Activated CD8-positive, alpha-beta memory T cell treated with anti-CD3 and anti-CD28 coated beads, Interleukin-2, amount 10 ng/mL, durations not matched to agents 7 days and 5 days (primary cell): Measurements from ENCODE around the gene GMPS. TPM values are rescaled to one million over a fixed set of nuclear protein-coding genes. Genes with fewer than 3 reads are reported as not detected.
"Not testable (repeated sequence)": the region's sequence is repeated elsewhere in the genome, so short reads cannot be mapped to it uniquely, and the experiment has no call there.

Experiments used
- ATAC-seq: fragments of 150-1000 bp; cut with Tn5 transposase; one replicate; pipeline ENCODE4 v1.10.0; 2021; ENCODE audit warnings: moderate library complexity
- CTCF ChIA-PET: fragments of 350-600 bp; sonication (Branson Sonifier 250); formaldehyde crosslinking; loops from one replicate; lab custom pipeline; 2021; ENCODE audit warnings: antibody characterized with exemption; lab: Charles Lee
- DNase-seq: peaks from one replicate; pipeline ENCODE4 v3.0.0-alpha.2; 2020
- H3K27ac Mint-ChIP-seq: one replicate; pipeline ENCODE4 v1.8.0; 2021; ENCODE audit warnings: mild to moderate bottlenecking, mixed read lengths
- H3K27me3 Mint-ChIP-seq: one replicate; pipeline ENCODE4 v1.8.0; 2021; ENCODE audit warnings: mixed read lengths
- H3K36me3 Mint-ChIP-seq: one replicate; pipeline ENCODE4 v1.8.0; 2021; ENCODE audit warnings: mild to moderate bottlenecking, mixed read lengths
- H3K4me1 Mint-ChIP-seq: one replicate; pipeline ENCODE4 v1.8.0; 2021; ENCODE audit warnings: mixed read lengths
- H3K4me3 Mint-ChIP-seq: one replicate; pipeline ENCODE4 v1.8.0; 2021; ENCODE audit warnings: mild to moderate bottlenecking, moderate library complexity, mixed read lengths
- H3K9me3 Mint-ChIP-seq: one replicate; pipeline ENCODE4 v1.8.0; 2022; ENCODE audit warnings: low read depth, mixed read lengths
- total RNA-seq, 2 experiments: library from RNA; stranded (reverse); gene quantifications; one replicate each; pipeline ENCODE4 v1.2.3, GENCODE V29; 2021

The GMPS gene
- total RNA-seq = 100 to 1,000 TPM in 1 of 2 experiments, 10 to 100 TPM in 1; 96.9 to 104 TPM

- peak within 1 kb of the TSS; percentile 93 for H3K4me3 Mint-ChIP-seq
Observed at GRCh38 chr3:155870133-155870944, at the start of gene GMPS. TSS of gene GMPS (plus strand) at chr3:155870650. CDS start at chr3:155870871, 221 bp downstream.

DNA sequence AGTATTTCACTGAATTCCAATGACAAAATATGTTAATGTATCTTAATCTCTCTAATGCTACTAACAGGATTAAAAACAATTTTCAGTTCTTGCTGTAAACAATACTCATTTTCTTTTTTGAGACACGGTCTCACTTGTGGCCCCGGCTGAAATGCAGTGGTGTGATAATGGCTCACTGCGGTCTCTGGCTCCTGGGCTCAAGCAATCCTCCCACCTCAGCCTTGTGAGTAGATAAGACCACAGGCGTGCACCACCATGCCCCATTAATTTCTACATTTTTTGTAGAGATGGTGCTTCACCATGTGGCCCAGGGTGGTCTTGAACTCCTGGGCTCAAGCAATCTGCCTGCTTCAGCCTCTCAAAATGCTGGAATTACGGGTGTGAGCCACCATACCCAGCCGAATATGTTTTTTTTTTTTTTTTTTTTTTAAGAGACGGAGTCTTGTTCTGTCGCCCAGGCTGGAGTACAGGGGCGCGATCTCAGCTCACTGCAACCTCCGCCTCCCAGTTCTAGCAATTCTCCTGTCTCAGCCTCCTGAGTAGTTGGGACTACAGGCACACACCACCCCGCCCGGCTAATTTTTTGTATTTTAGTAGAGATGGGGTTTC is 41.9 kb upstream of the GMPS start:
- not testable (repeated sequence) for DNase-seq, H3K27me3 Mint-ChIP-seq, H3K27ac Mint-ChIP-seq, H3K4me3 Mint-ChIP-seq, ATAC-seq, H3K4me1 Mint-ChIP-seq, H3K9me3 Mint-ChIP-seq
- CTCF ChIA-PET = interaction anchor here (1.1 kb wide), 1 partner anchor 23 kb away, joined by 6 read pairs; the partner anchor contains the start of gene C3orf33
- H3K36me3 Mint-ChIP-seq = peaks cover 15% of the 10 kb centered on the region

More at GRCh38 chr3:155870133-155870944, at the start of gene GMPS:
- ATAC-seq (peak; percentile 91), DNase-seq (peak; percentile 96)
- Mint-ChIP-seq H3K36me3 (peaks cover 4% of the 10 kb centered on the region), H3K4me1 (peaks cover 30% of the 10 kb centered on the region), H3K9me3 (no peaks in the 10 kb centered on the region), H3K27me3 (no peaks in the 10 kb centered on the region), H3K27ac (peak within 1 kb of the TSS; percentile 94)
- CTCF ChIA-PET = interaction anchor here (0.6 to 3.5 kb wide), 13 partner anchors 9 to 516 kb away, joined by 3 to 51 read pairs (median 3); partner anchors contain the start of genes C3orf33 and SLC33A1

GRCh38 chr3:155835341-155836071 is 34.9 kb upstream of the GMPS start:
- peaks cover 20% of the 10 kb centered on the region for H3K36me3 Mint-ChIP-seq
- peaks cover 2% of the 10 kb centered on the region for H3K9me3 Mint-ChIP-seq
- peaks cover 8% of the 10 kb centered on the region for H3K4me1 Mint-ChIP-seq
- no peak overlapping the region for H3K27ac Mint-ChIP-seq
- CTCF ChIA-PET = interaction anchor here (1.9 kb wide), 1 partner anchor 29 kb away, joined by 7 read pairs; the partner anchor contains the start of gene C3orf33
- H3K27me3 Mint-ChIP-seq = no peaks in the 10 kb centered on the region
- no peak for ATAC-seq
- no peak overlapping the region for H3K4me3 Mint-ChIP-seq
- no peak for DNase-seq

DNA sequence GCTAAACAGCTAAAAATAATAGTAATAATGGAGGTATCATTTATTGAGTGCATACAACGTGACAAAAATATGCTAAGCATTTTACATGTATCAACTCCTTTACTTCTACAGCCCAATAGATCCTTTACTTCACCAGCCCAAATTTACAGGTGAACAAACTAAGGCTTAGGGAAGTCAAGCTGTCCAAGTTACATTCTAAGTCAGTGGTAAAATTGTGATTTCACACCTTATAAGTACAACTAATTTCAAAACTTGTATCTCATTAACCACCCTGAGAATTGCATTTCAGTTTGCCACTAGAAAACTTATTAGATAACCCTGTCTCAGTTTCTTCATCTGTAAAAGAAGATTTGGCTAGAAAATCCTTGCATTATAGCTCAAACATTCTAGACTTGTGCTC is 26.9 kb upstream of the GMPS start:
- Mint-ChIP-seq H3K36me3 (peaks cover 16% of the 10 kb centered on the region), H3K27me3 (no peaks in the 10 kb centered on the region), H3K9me3 (no peaks in the 10 kb centered on the region), H3K4me3 (no peak overlapping the region), H3K27ac (no peak overlapping the region), H3K4me1 (peaks cover 33% of the 10 kb centered on the region)
- DNase-seq (no peak), ATAC-seq (no peak)
- CTCF ChIA-PET = interaction anchor here (4.0 kb wide), 1 partner anchor 37 kb away, joined by 20 read pairs; the partner anchor contains the start of gene C3orf33

- CTCF ChIA-PET = interaction anchor here (3.0 kb wide), 1 partner anchor 40 kb away, joined by 7 read pairs; the partner anchor contains the start of gene C3orf33
- Mint-ChIP-seq H3K4me1 (peaks cover 48% of the 10 kb centered on the region), H3K4me3 (no peak overlapping the region)
Observed at GRCh38 chr3:155846119-155846518, 24.3 kb upstream of the GMPS start.

GRCh38 chr3:155847993-155848392 is 22.5 kb upstream of the GMPS start:
- H3K36me3 Mint-ChIP-seq = peaks cover 30% of the 10 kb centered on the region
- ATAC-seq = no peak
- DNase-seq = no peak
- no peaks in the 10 kb centered on the region for H3K27me3 Mint-ChIP-seq
- no peak overlapping the region for H3K4me3 Mint-ChIP-seq
- peaks cover 63% of the 10 kb centered on the region for H3K4me1 Mint-ChIP-seq
- CTCF ChIA-PET = interaction anchor here (3.0 kb wide), 1 partner anchor 42 kb away, joined by 7 read pairs; the partner anchor contains the start of gene C3orf33
- H3K27ac Mint-ChIP-seq = no peak overlapping the region
- H3K9me3 Mint-ChIP-seq = no peaks in the 10 kb centered on the region

More at GRCh38 chr3:155846119-155846518, 24.3 kb upstream of the GMPS start:
- Mint-ChIP-seq H3K9me3 (no peaks in the 10 kb centered on the region), H3K27me3 (no peaks in the 10 kb centered on the region), H3K27ac (no peak overlapping the region), H3K36me3 (peaks cover 19% of the 10 kb centered on the region)
- DNase-seq = no peak
- ATAC-seq = no peak

- not testable (repeated sequence) for ATAC-seq, DNase-seq, H3K4me3 Mint-ChIP-seq, H3K27ac Mint-ChIP-seq, H3K27me3 Mint-ChIP-seq, H3K9me3 Mint-ChIP-seq
- CTCF ChIA-PET = interaction anchor here (0.7 to 3.1 kb wide), 4 partner anchors 22 to 200 kb away, joined by 3 to 19 read pairs (median 4); partner anchors contain the start of genes C3orf33 and GMPS
- peaks cover 35% of the 10 kb centered on the region for H3K36me3 Mint-ChIP-seq
- peaks cover 55% of the 10 kb centered on the region for H3K4me1 Mint-ChIP-seq
Observed at GRCh38 chr3:155849404-155849803, 21.0 kb upstream of the GMPS start.

GRCh38 chr3:155852341-155852740 is 18.1 kb upstream of the GMPS start:
- H3K36me3 Mint-ChIP-seq = peaks cover 28% of the 10 kb centered on the region
- H3K9me3 Mint-ChIP-seq = no peaks in the 10 kb centered on the region
- CTCF ChIA-PET = interaction anchor here (1.8 to 2.9 kb wide), 4 partner anchors 9 to 46 kb away, joined by 5 to 42 read pairs (median 12); partner anchors contain the start of genes C3orf33 and GMPS
- no peaks in the 10 kb centered on the region for H3K27me3 Mint-ChIP-seq
- H3K4me1 Mint-ChIP-seq = peaks cover 51% of the 10 kb centered on the region
- DNase-seq (no peak), ATAC-seq (no peak)
- peak overlapping the region; percentile 99 for H3K27ac Mint-ChIP-seq
- H3K4me3 Mint-ChIP-seq = peak overlapping the region; percentile 89

DNA sequence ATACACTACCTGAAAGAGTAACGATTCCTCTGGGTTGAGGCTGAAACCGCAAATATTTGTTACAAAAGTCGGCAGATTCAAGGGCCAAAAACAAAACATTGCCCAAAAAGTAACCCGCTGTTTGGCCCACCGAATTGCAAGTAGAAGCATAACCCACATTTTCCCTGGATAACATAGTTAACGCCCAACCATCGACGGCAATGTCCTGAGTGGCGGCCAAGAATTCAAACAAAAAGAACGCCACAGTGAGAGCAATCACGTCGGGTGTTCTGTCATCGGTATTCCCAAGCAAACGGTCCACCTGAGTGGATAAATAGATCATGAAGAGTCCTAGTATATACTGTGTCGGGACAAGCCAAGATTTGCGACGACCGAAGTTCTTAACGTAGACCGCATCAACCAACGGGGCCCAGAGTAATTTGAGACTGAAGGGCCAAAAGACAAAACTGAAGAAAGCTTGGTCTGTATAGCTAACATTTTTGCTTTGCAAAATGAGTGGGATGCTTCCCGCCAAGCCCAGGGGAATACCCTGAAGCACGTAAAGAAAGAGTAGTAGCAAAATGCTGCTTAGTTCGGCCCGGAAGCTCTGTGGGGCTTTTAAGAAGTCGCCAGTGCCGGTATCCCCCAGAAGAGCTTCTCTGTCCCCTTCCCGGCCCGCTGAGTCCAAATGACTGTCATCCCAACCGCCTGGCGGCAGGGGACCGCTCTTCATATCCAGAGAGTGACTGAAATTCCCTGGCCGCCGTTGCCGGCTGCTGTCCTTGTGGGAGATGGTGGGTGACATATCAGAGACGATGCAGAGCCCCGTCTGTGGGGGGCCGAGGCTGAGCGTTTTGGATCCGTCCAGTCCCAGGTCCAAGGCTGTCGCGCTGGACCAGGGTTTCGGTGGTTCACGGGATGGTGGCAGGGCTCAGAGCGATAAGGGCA is 17.0 kb upstream of the GMPS start:
- CTCF ChIA-PET = interaction anchor here (0.9 to 2.9 kb wide), 7 partner anchors 8 to 102 kb away, joined by 3 to 42 read pairs (median 5); partner anchors contain the start of genes C3orf33 and GMPS
- DNase-seq (peak; percentile 61), ATAC-seq (peak; percentile 1)
- Mint-ChIP-seq H3K9me3 (no peaks in the 10 kb centered on the region), H3K36me3 (peaks cover 22% of the 10 kb centered on the region), H3K27ac (peak overlapping the region; percentile 99), H3K4me3 (peak overlapping the region; percentile 89), H3K4me1 (peaks cover 45% of the 10 kb centered on the region), H3K27me3 (no peaks in the 10 kb centered on the region)

DNA sequence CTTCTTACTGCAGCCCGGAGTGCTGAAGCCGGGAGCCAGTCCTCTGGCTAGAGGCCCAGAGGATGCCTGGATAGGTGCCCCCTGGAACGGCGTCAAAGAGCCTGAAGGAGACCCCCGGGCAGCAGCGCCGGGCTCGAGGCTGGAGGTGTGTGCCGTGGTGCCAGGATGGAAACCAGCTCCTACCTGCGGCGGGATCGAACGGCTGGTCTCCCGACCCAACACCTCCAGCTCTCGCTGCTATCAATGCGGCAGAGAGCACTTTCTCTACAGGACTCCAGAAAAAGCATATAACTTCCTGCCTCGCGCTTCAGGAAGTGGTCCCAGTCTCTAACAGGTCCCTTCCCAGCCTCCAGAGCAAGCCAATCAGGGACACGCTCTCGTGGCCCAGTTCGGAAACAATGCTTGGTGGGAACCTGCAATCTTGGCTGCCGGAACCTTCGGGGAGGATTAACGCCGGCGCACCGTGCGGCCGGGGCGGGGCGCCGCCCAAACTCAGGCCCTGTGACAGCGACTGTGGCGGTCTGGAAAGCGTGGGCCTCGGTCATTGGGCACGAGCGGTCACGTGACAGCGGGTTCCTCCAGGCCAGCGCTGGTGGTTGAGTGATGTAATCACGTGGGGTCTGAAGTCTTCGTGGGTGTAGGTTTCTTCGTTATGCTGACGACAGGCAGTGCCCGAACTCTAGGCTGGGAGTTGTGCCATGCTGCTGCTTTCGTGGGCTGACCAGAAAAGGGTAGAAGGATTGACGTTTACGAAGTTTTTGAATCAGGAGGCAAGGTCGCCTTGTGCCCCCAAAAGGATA is 16.1 kb upstream of the GMPS start, which contains the start of gene SLC33A1:
Gene SLC33A1 (minus strand): TSS at position 287 of the 800 bp plus-strand sequence. CDS start 430 bp downstream, outside the sequence.
- Mint-ChIP-seq H3K36me3 (peaks cover 21% of the 10 kb centered on the region), H3K4me1 (peaks cover 41% of the 10 kb centered on the region), H3K27me3 (no peaks in the 10 kb centered on the region), H3K27ac (peak within 1 kb of the TSS; percentile 99), H3K9me3 (no peaks in the 10 kb centered on the region), H3K4me3 (peak within 1 kb of the TSS; percentile 89)
- ATAC-seq = peak; percentile 93
- peak; percentile 99 for DNase-seq
- CTCF ChIA-PET = interaction anchor here (1.0 to 2.9 kb wide), 5 partner anchors 12 to 103 kb away, joined by 3 to 42 read pairs (median 8); partner anchors contain the start of genes C3orf33 and GMPS

DNA sequence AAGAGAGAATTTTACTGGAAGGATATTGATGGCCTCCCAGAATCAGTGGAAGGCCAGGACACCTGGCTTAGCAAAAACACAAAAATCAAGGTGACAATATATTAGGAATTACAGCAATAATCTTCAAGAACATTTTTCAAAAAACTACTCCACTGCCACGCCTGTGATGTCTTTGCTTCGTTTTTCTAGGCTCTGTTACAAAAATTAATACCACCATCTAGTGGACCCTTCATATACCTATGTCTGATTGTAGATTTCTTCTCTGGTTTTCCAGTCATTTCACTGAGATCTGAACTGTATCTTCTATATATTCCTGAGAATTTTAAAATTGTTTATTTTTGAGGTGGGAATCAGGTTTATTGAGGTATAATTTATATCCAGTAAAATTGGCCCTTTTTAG is 10.6 kb upstream of the GMPS start:
- H3K4me3 Mint-ChIP-seq = no peak overlapping the region
- H3K27ac Mint-ChIP-seq = peak overlapping the region; percentile 76
- no peaks in the 10 kb centered on the region for H3K27me3 Mint-ChIP-seq
- DNase-seq = no peak
- ATAC-seq = peak; percentile 42
- H3K4me1 Mint-ChIP-seq = peaks cover 41% of the 10 kb centered on the region
- CTCF ChIA-PET = interaction anchor here (2.2 kb wide), 1 partner anchor 54 kb away, joined by 15 read pairs; the partner anchor contains the start of gene C3orf33
- no peaks in the 10 kb centered on the region for H3K36me3 Mint-ChIP-seq
- no peaks in the 10 kb centered on the region for H3K9me3 Mint-ChIP-seq
